Measurements from ENCODE around the gene INPP4B.

- TF ChIP-seq CTCF (IDR thresholded peaks at IDR 0.05; ENCODE audit: low read depth, low read length) (no peak), EZH2phosphoT487 (IDR thresholded peaks at IDR 0.05; ENCODE audit: low read depth) (no peak)
Measured at GRCh38 chr4:142142366-142143054, 703.6 kb downstream of the INPP4B start.
